Epithelial cell of esophagus (primary cell): ENCODE data around the gene C1QL4.

ENCODE experiments used
- DNase-seq: peaks from one replicate; pipeline ENCODE4 v3.0.0; 2010; ENCODE audit warnings: low read depth
- H3K4me3 ChIP-seq: 2 replicates; pipeline ENCODE4 v1.5.1; 2011; ENCODE audit warnings: mild to moderate bottlenecking, low read length, control low read depth
- TF ChIP-seq, protein P1 (sequence below): IDR thresholded peaks from 2 replicates; pipeline ENCODE4 v1.5.1; 2011; ENCODE audit warnings: low read depth, mild to moderate bottlenecking, low read length, control low read depth, inconsistent platforms; ENCODE audit not compliant: insufficient read depth; ENCODE audit errors: missing control alignments

The C1QL4 gene

GRCh38 chr12:49293056-49293956 lies 43.7 kb downstream of the C1QL4 start:
- no peak overlapping the region for H3K4me3 ChIP-seq
- TF ChIP-seq, protein P1, sequence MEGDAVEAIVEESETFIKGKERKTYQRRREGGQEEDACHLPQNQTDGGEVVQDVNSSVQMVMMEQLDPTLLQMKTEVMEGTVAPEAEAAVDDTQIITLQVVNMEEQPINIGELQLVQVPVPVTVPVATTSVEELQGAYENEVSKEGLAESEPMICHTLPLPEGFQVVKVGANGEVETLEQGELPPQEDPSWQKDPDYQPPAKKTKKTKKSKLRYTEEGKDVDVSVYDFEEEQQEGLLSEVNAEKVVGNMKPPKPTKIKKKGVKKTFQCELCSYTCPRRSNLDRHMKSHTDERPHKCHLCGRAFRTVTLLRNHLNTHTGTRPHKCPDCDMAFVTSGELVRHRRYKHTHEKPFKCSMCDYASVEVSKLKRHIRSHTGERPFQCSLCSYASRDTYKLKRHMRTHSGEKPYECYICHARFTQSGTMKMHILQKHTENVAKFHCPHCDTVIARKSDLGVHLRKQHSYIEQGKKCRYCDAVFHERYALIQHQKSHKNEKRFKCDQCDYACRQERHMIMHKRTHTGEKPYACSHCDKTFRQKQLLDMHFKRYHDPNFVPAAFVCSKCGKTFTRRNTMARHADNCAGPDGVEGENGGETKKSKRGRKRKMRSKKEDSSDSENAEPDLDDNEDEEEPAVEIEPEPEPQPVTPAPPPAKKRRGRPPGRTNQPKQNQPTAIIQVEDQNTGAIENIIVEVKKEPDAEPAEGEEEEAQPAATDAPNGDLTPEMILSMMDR = no peak
- no peak for DNase-seq

- DNase-seq = no peak
- H3K4me3 ChIP-seq = no peak overlapping the region
- TF ChIP-seq, protein P1 = no peak
Observed at GRCh38 chr12:49292729-49293055, 44.3 kb downstream of the C1QL4 start.

DNA sequence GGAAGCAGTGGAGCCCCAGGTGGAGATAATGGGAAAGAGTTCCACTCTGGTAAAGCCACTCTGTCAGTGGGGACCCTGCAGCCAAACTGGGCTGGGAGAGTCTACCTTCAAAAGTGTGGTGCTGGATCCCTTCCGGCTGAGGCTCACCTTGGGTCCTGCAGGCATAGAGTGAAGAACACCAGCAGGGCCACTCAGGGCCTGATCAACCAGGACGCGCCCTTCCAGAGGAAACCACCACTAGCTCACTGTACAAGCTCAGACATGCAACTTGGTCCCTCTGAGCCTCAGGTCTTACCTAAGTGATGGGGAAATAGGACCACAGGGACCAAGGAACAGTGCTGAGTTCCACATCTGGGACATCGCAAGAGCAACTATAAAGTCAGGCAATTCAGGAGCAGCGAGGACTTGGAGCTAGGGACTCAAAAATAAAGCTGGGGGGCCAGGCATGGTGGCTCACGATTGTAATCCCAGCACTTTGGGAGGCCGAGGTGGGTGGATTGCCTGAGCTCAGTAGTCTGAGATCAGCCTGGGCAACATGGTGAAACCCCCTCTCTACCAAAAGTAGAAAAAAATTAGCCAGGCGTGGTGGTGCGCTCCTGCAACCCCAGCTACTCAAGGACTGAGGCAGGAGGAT lies 47.9 kb downstream of the C1QL4 start:
- H3K4me3 ChIP-seq = no peak overlapping the region
- TF ChIP-seq, protein P1 = no peak
- peak; percentile 84 for DNase-seq

DNA sequence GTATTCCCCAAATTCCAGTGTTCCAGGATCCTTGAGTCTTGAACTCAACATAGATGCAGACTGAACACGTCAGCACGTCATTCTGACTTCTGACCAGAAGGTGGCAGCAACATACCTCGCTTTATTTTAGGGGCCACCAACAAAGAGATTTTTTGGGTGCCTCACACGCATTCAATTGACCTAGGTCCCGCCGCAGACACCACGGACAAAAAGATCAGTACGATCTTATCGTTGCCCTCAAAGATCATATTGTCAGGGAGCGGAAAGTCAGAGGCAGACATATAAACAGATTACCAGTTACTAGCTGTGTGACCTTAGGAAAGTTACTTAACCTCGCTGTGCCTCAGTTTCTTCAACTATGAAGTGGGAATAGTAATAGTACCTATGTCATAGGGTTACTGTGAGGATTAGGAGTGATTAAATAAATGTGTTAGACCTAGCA lies 48.6 kb downstream of the C1QL4 start:
- DNase-seq = peak; percentile 67
- H3K4me3 ChIP-seq = no peak overlapping the region
- TF ChIP-seq, protein P1 = peak; percentile 84

GRCh38 chr12:49287876-49288275 lies 49.1 kb downstream of the C1QL4 start:
- TF ChIP-seq, protein P1 = no peak
- no peak overlapping the region for H3K4me3 ChIP-seq
- DNase-seq = no peak

- DNase-seq = no peak
- TF ChIP-seq, protein P1 = no peak
- H3K4me3 ChIP-seq = no peak overlapping the region
Observed at GRCh38 chr12:49284672-49285071, 52.3 kb downstream of the C1QL4 start.
